ENCODE data around the gene PAF1. TPM values are rescaled to one million over a fixed set of nuclear protein-coding genes. Genes with fewer than 3 reads are reported as not detected.
A peak's percentile ranks its signal among the peaks of the same experiment; 100 is the strongest.

The PAF1 gene
- total and polyA plus RNA-seq, 8 donors, result 11.3 to 41.1 (median 15.4) TPM

- no peak for TF ChIP-seq CTCF (IDR thresholded peaks at IDR 0.05)
Measured at GRCh38 chr19:39434123-39435076, 43.5 kb upstream of the PAF1 start.

DNA sequence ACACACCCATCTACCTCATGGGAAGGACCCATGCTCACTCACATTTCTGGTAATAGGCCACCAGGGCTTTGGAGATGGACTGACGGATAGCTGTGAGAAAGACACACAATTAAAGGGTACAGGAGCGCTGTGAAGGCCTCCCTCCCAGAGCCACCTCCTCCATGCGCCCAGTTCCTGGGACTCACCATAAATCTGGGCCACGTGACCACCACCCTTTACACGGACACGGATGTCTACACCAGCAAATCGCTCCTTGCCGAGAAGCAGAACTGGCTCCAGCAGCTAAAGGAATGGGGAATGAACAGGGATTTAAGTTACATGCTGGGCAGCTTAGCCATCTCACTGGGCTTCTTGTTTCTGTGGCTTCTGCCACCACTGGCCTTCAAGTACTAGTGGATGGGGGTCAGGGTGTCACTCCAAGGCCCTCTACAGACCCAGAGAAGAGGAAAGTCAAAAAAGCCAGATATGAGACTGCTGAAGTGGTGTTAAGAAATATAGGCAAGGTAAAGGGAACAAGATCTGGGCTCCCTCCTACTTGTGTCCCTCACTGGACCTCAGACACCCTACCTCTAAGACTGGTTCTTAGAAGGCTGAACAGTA lies 42.7 kb upstream of the PAF1 start:
- intact Hi-C loops (cut with DNase I), result no loop called here
- H3K27ac ChIP-seq, result no peak overlapping the region
- H3K9me3 ChIP-seq, result no peaks in the 10 kb centered on the region
- H3K36me3 ChIP-seq, result peaks cover 4 to 26% (median 8%) of the 10 kb centered on the region in 3 donors
- no peaks in the 10 kb centered on the region for H3K27me3 ChIP-seq
- H3K4me1 ChIP-seq, result peaks cover 10 to 18% (median 11%) of the 10 kb centered on the region in 3 donors
- ATAC-seq, result no peak
- DNase-seq, result no peak
- TF ChIP-seq CTCF (IDR thresholded peaks at IDR 0.05), result no peak
- H3K4me3 ChIP-seq, result no peak overlapping the region
- WGBS, 2 donors, result 94 to 96% methylated on average over 8 of the region's 8 CpGs
- no peak for FAIRE-seq

More at GRCh38 chr19:39434123-39435076, 43.5 kb upstream of the PAF1 start:
- ATAC-seq (no peak), DNase-seq (no peak), FAIRE-seq (no peak)
- H3K4me1 ChIP-seq, result peaks cover 10 to 14% (median 11%) of the 10 kb centered on the region in 3 donors
- H3K27ac ChIP-seq, result peak overlapping the region in 1 of 4 donors; percentile 81
- H3K27me3 ChIP-seq, result no peaks in the 10 kb centered on the region
- no peaks in the 10 kb centered on the region for H3K9me3 ChIP-seq
- peak overlapping the region in 3 of 4 donors; percentile 73 to 95 (median 89) for H3K4me3 ChIP-seq
- peaks cover 4 to 26% (median 8%) of the 10 kb centered on the region in 3 donors for H3K36me3 ChIP-seq
- 36 to 40% methylated on average over 10 of the region's 10 CpGs for WGBS, 2 donors
- intact Hi-C loops (cut with DNase I), result no loop called here

DNA sequence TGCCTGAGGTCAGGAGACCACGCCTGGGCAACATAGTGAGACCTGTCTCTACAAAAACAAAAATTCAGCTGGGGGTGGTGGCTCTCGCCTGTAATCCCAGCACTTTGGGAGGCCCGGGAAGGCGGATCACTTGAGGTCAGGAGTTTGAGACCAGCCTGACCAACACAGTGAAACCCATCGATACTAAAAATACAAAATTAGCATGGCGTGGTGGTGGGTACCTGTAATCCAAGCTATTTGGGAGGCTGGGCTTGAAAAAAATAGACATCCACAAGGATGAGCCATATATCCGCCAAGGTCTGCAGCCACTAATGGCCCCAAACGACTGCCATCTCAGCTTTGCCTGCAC lies 41.7 kb upstream of the PAF1 start:
- Histone ChIP-seq H3K27ac (no peak overlapping the region), H3K9me3 (no peaks in the 10 kb centered on the region), H3K36me3 (peaks cover 4 to 26% (median 8%) of the 10 kb centered on the region in 3 donors), H3K27me3 (no peaks in the 10 kb centered on the region), H3K4me1 (peaks cover 10 to 19% (median 11%) of the 10 kb centered on the region in 3 donors), H3K4me3 (no peak overlapping the region)
- no peak for ATAC-seq
- no peak for FAIRE-seq
- DNase-seq, result no peak
- TF ChIP-seq CTCF (IDR thresholded peaks at IDR 0.05), result no peak
- WGBS, 2 donors, result 97 to 99% methylated on average over 8 of the region's 8 CpGs
- intact Hi-C loops (cut with DNase I), result no loop called here

- Histone ChIP-seq H3K4me3 (no peak overlapping the region), H3K27ac (peak overlapping the region in 3 of 4 donors; percentile 29 to 68 (median 50)), H3K27me3 (no peaks in the 10 kb centered on the region), H3K9me3 (no peaks in the 10 kb centered on the region), H3K36me3 (peaks cover 4 to 26% (median 8%) of the 10 kb centered on the region in 3 donors), H3K4me1 (peaks cover 10 to 16% (median 11%) of the 10 kb centered on the region in 3 donors)
- no peak for FAIRE-seq
- no peak for DNase-seq
- no peak for TF ChIP-seq CTCF (IDR thresholded peaks at IDR 0.05)
- 76 to 78% methylated on average over 25 of the region's 25 CpGs for WGBS, 2 donors
- intact Hi-C loops (cut with DNase I), result no loop called here
- peak in 3 of 4 donors; percentile 7 to 47 (median 32) for ATAC-seq
Measured at GRCh38 chr19:39430675-39431593, 40.0 kb upstream of the PAF1 start.

Measured in pancreas (tissue), 10 donors.